ENCODE measurements around the gene HAUS8.

DNA sequence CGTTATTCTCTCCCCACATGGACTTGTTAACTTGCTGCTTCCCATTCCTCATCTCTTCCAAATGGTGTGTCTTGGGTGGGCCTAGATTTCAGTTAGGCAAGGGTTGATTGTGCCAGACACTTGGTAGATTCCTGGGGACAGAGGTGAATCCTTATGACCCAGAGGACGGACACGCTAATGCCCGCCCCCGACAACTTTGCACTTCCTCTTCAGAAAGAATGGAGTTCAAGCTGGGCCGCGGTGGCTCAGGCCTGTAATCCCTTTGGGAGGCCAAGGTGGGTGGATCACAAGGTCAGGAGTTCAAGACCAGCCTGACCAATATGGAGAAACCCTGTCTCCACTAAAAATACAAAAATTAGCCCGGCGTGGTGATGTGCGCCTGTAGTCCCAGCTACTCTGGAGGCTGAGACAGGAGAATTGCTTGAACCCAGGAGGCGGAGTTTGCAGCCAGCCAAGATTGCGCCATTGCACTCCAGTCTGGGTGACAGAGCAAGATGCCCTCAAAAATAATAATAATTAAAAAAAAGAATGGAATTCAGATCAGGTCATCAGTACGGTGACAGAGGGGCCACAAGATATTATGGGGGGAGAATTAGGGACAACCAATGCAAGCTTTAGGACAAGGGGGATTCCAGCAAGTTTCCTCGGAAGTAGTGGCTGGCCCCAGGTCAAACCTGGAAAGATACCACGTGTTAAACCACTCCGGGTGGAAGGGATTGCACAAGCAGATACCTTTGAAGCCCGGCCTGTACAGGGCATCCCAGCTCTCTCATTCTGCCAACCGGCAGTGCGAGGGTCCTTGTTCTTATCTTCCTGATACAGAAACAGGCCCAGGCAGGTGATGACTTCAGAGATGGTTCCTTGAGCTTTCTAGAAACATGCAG lies 3.0 kb upstream of the HAUS8 start:
- TF ChIP-seq POLR2A (IDR thresholded peaks at IDR 0.05) (no peak), CTCF (IDR thresholded peaks at IDR 0.05) (no peak)
